ENCODE measurements around the gene ASGR2. TPM values are rescaled to one million over a fixed set of nuclear protein-coding genes. Genes with fewer than 3 reads are reported as not detected.

Gene ASGR2
- total and polyA plus RNA-seq, 8 donors = 0.29 to 0.80 (median 0.43) TPM; not detected in 2

- DNase-seq (no peak), ATAC-seq (peak in 1 of 4 donors; percentile 45), FAIRE-seq (no peak)
- Histone ChIP-seq H3K4me3 (no peak overlapping the region), H3K27me3 (no peaks in the 10 kb centered on the region), H3K36me3 (no peaks in the 10 kb centered on the region), H3K4me1 (no peaks in the 10 kb centered on the region), H3K27ac (no peak overlapping the region), H3K9me3 (no peaks in the 10 kb centered on the region)
- 45 to 55% methylated on average over 11 of the region's 12 CpGs for WGBS, 2 donors
- intact Hi-C loops (cut with DNase I) = no loop called here
- no peak for TF ChIP-seq CTCF (IDR thresholded peaks at IDR 0.05)
Measured at GRCh38 chr17:7111784-7112509, 2.7 kb downstream of the ASGR2 start.

- H3K4me1 ChIP-seq = no peaks in the 10 kb centered on the region
- H3K27me3 ChIP-seq = no peaks in the 10 kb centered on the region
- no peak for ATAC-seq
- H3K9me3 ChIP-seq = no peaks in the 10 kb centered on the region
- no peaks in the 10 kb centered on the region for H3K36me3 ChIP-seq
- FAIRE-seq = no peak
- H3K4me3 ChIP-seq = no peak overlapping the region
- WGBS, 2 donors = 51 to 58% methylated on average over 11 of the region's 11 CpGs
- no peak for TF ChIP-seq CTCF (IDR thresholded peaks at IDR 0.05)
- H3K27ac ChIP-seq = no peak overlapping the region
- DNase-seq = no peak
- intact Hi-C loops (cut with DNase I) = no loop called here
Measured at GRCh38 chr17:7110617-7111306, 3.9 kb downstream of the ASGR2 start.

GRCh38 chr17:7109461-7110322, 4.9 kb downstream of the ASGR2 start:
- no peak for TF ChIP-seq CTCF (IDR thresholded peaks at IDR 0.05)
- intact Hi-C loops (cut with DNase I) = no loop called here
- DNase-seq (no peak), FAIRE-seq (no peak), ATAC-seq (no peak)
- no peaks in the 10 kb centered on the region for H3K27me3 ChIP-seq
- H3K4me3 ChIP-seq = no peak overlapping the region
- no peaks in the 10 kb centered on the region for H3K9me3 ChIP-seq
- no peaks in the 10 kb centered on the region for H3K36me3 ChIP-seq
- H3K27ac ChIP-seq = no peak overlapping the region
- WGBS, 2 donors = 65 to 70% methylated on average over 10 of the region's 10 CpGs
- H3K4me1 ChIP-seq = no peaks in the 10 kb centered on the region

- DNase-seq (no peak), ATAC-seq (no peak), FAIRE-seq (no peak)
- Histone ChIP-seq H3K27me3 (no peaks in the 10 kb centered on the region), H3K9me3 (no peaks in the 10 kb centered on the region), H3K4me3 (no peak overlapping the region), H3K27ac (no peak overlapping the region), H3K36me3 (no peaks in the 10 kb centered on the region), H3K4me1 (no peaks in the 10 kb centered on the region)
- intact Hi-C loops (cut with DNase I) = no loop called here
- TF ChIP-seq CTCF (IDR thresholded peaks at IDR 0.05) = no peak
- WGBS, 2 donors = 54% methylated on average over 9 of the region's 9 CpGs
Measured at GRCh38 chr17:7108981-7109380, 5.6 kb downstream of the ASGR2 start.

Data from pancreas (tissue), 10 donors.